CD4-positive, alpha-beta T cell treated with Interferon gamma for 1 hour (primary cell): ENCODE measurements around the gene USE1.

Experiments
- DNase-seq: peaks from one replicate; pipeline ENCODE4 v3.0.0-alpha.2; 2020

Gene USE1

GRCh38 chr19:17262557-17262956, 47.4 kb downstream of the USE1 start:
- DNase-seq = no peak

- no peak for DNase-seq
These were observed 48.8 kb downstream of the USE1 start for GRCh38 chr19:17263712-17264640.

GRCh38 chr19:17264641-17264979, 49.5 kb downstream of the USE1 start, which contains the start of gene USHBP1:
Gene USHBP1, minus strand, starts transcription at chr19:17264745. Its CDS starts 446 bp downstream, at chr19:17264299.
- no peak for DNase-seq

- DNase-seq = no peak
These were observed 50.9 kb downstream of the USE1 start for GRCh38 chr19:17266026-17266425.

GRCh38 chr19:17266589-17266974, 51.4 kb downstream of the USE1 start:
- no peak for DNase-seq

GRCh38 chr19:17266975-17267788, 52.0 kb downstream of the USE1 start, which contains the start of gene BABAM1:
Gene BABAM1, plus strand, starts transcription at chr19:17267443. Its CDS starts 1,364 bp downstream, at chr19:17268807.
- peak; percentile 98 for DNase-seq

- no peak for DNase-seq
These were observed 53.6 kb downstream of the USE1 start for GRCh38 chr19:17268754-17269153.
